Body of pancreas (tissue), 4 donors: Measurements from ENCODE around the gene MMD2.

Experiments
- POLR2A ChIP-seq, 3 donors: fragments of 450-650 bp; IDR thresholded peaks; one replicate each; pipeline ENCODE4 v1.6.1; 2016; ENCODE audit warnings: antibody characterized with exemption in 3 of 3, mild to moderate bottlenecking in 2 of 3
- TF ChIP-seq, protein P1 (sequence below), 7 experiments: fragments of 450-650 bp in 4 of 7; fragments of 200-600 bp in 3 of 7; sonication (generic) in 3 of 7; IDR thresholded peaks; one replicate each; pipeline ENCODE4 v1.5.1; 2016 to 2019; ENCODE audit warnings: antibody characterized with exemption in 7 of 7

DNA sequence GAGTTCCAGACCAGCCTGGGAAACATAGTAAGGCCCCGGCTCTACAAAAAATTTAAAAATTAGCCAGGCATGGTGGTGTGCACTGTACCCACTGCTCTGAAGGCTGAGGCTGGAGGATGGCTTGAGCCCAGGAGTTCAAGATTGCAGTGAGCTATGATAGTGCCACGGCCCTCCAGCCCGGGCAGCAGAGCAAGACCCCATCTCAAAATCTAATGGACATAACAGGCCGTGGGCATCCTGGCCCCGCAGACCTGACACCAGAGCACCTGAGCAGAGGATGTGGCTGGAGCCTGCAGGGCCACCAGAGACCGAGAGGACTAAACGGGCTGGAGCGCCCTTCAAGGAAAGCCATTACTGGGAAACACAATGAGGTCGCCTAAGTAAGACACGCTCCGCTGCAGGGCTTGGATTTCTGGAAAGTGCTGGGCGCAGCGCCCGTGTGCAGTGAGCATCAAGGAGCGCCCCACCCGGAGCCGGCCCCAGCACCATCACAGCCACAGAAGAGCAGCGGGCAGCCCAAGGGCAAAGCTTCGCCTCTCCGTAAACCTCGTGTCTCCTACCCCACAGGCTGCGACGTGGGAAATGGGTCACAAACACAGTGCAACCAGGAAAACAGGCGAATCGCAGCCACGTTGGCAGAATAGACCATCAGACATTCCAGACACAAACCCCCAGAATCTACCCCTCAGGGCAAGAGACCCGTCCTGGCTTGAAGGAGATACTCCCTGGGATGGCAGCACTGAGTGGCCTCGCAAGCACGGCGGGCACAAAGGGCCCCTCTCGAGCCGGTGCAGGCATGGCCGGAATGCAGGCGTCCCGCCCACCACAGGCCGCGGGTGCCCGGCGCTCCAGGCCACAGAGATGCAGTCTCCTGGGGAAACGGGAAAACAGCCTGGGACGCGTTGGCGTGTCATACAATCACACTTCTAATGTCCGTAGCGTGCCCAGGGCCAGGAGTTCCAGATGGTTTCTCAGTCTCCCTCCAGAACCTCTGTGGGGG is 80.4 kb downstream of the MMD2 start:
- TF ChIP-seq, protein P1, sequence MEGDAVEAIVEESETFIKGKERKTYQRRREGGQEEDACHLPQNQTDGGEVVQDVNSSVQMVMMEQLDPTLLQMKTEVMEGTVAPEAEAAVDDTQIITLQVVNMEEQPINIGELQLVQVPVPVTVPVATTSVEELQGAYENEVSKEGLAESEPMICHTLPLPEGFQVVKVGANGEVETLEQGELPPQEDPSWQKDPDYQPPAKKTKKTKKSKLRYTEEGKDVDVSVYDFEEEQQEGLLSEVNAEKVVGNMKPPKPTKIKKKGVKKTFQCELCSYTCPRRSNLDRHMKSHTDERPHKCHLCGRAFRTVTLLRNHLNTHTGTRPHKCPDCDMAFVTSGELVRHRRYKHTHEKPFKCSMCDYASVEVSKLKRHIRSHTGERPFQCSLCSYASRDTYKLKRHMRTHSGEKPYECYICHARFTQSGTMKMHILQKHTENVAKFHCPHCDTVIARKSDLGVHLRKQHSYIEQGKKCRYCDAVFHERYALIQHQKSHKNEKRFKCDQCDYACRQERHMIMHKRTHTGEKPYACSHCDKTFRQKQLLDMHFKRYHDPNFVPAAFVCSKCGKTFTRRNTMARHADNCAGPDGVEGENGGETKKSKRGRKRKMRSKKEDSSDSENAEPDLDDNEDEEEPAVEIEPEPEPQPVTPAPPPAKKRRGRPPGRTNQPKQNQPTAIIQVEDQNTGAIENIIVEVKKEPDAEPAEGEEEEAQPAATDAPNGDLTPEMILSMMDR (IDR thresholded peaks at IDR 0.05), result no peak
- TF ChIP-seq POLR2A (IDR thresholded peaks at IDR 0.05), result no peak
